ENCODE data around the gene FRMD8. TPM values are rescaled to one million over a fixed set of nuclear protein-coding genes. Genes with fewer than 3 reads are reported as not detected.

FRMD8 gene
- total RNA-seq, 1 donor from 2014 or later: 99.3 TPM

- H3K4me1 ChIP-seq: no peaks in the 10 kb centered on the region
- DNase-seq (ENCODE audit: low spot score in 2 of 2): no peak
- H3K9me3 ChIP-seq: no peaks in the 10 kb centered on the region
- H3K27ac ChIP-seq: no peak overlapping the region
- TF ChIP-seq CTCF (IDR thresholded peaks at IDR 0.05): no peak
- H3K36me3 ChIP-seq: peaks cover 62 to 70% of the 10 kb centered on the region in 2 donors
- intact Hi-C loops (cut with DNase I): no loop called here
- H3K4me3 ChIP-seq: no peak overlapping the region
- H3K27me3 ChIP-seq: no peaks in the 10 kb centered on the region
Observed at GRCh38 chr11:65404210-65404609, 17.8 kb downstream of the FRMD8 start.

GRCh38 chr11:65404638-65405339 lies 18.4 kb downstream of the FRMD8 start:
- no peak overlapping the region for H3K4me3 ChIP-seq
- DNase-seq (ENCODE audit: low spot score in 2 of 2): no peak
- no peak overlapping the region for H3K27ac ChIP-seq
- intact Hi-C loops (cut with DNase I): no loop called here
- no peaks in the 10 kb centered on the region for H3K27me3 ChIP-seq
- H3K4me1 ChIP-seq: no peaks in the 10 kb centered on the region
- H3K9me3 ChIP-seq: no peaks in the 10 kb centered on the region
- TF ChIP-seq CTCF (IDR thresholded peaks at IDR 0.05): no peak
- H3K36me3 ChIP-seq: peaks cover 62 to 70% of the 10 kb centered on the region in 2 donors

- no peak for TF ChIP-seq CTCF (IDR thresholded peaks at IDR 0.05)
- Histone ChIP-seq H3K36me3 (peaks cover 50 to 65% of the 10 kb centered on the region in 2 donors), H3K27ac (no peak overlapping the region)
Observed at GRCh38 chr11:65410936-65411680, 24.7 kb downstream of the FRMD8 start.

GRCh38 chr11:65411681-65412070 lies 25.2 kb downstream of the FRMD8 start:
- no peak overlapping the region for H3K4me3 ChIP-seq

More at GRCh38 chr11:65410936-65411680, 24.7 kb downstream of the FRMD8 start:
- Histone ChIP-seq H3K4me3 (no peak overlapping the region), H3K9me3 (no peaks in the 10 kb centered on the region), H3K4me1 (peaks cover 0 to 4% of the 10 kb centered on the region in 2 donors), H3K27me3 (no peaks in the 10 kb centered on the region)
- no peak for DNase-seq (ENCODE audit: low spot score in 2 of 2)
- intact Hi-C loops (cut with DNase I): no loop called here

More at GRCh38 chr11:65411681-65412070, 25.2 kb downstream of the FRMD8 start:
- no peak for TF ChIP-seq CTCF (IDR thresholded peaks at IDR 0.05)
- H3K27ac ChIP-seq: no peak overlapping the region
- no peaks in the 10 kb centered on the region for H3K27me3 ChIP-seq
- DNase-seq (ENCODE audit: low spot score in 2 of 2): no peak
- no peaks in the 10 kb centered on the region for H3K9me3 ChIP-seq
- intact Hi-C loops (cut with DNase I): no loop called here
- peaks cover 44 to 59% of the 10 kb centered on the region in 2 donors for H3K36me3 ChIP-seq
- peaks cover 3 to 9% of the 10 kb centered on the region in 2 donors for H3K4me1 ChIP-seq
